OCI-LY1 (cell line): ENCODE measurements around the gene LYPLA2.

Source experiments
- H2AFZ ChIP-seq: fragments of 200-600 bp; sonication (generic), shearing (Covaris generic); 2 replicates; pipeline ENCODE4 v1.6.0; 2014; ENCODE audit warnings: antibody characterized with exemption, mild to moderate bottlenecking, low read length
- H3F3A ChIP-seq: fragments of 200-600 bp; sonication (generic), shearing (Covaris generic); 2 replicates; pipeline ENCODE4 v1.6.0; 2014; ENCODE audit warnings: mild to moderate bottlenecking, antibody characterized with exemption, low read length, moderate library complexity; ENCODE audit not compliant: insufficient read depth
- H3K27ac ChIP-seq: fragments of 200-600 bp; sonication (generic); 2 replicates; pipeline ENCODE4 v1.5.1; 2014; ENCODE audit warnings: low read length, mixed run types, mild to moderate bottlenecking, low read depth; ENCODE audit not compliant: poor library complexity, severe bottlenecking
- H3K27me3 ChIP-seq: fragments of 200-600 bp; sonication (generic); 2 replicates; pipeline ENCODE4 v1.6.0; 2014; ENCODE audit warnings: antibody characterized with exemption, mild to moderate bottlenecking, low read length, moderate library complexity; ENCODE audit not compliant: insufficient read depth
- H3K36me3 ChIP-seq: fragments of 200-600 bp; sonication (generic); 2 replicates; pipeline ENCODE4 v1.6.1; 2014; ENCODE audit warnings: mild to moderate bottlenecking, antibody characterized with exemption, low read length, moderate library complexity, mixed read lengths; ENCODE audit not compliant: insufficient read depth
- H3K4me1 ChIP-seq: fragments of 200-600 bp; sonication (generic); 2 replicates; pipeline ENCODE4 v1.5.1; 2014; ENCODE audit warnings: mild to moderate bottlenecking, low read length, moderate library complexity; ENCODE audit not compliant: insufficient read depth, severe bottlenecking
- H3K4me2 ChIP-seq: fragments of 200-600 bp; sonication (generic), shearing (Covaris generic); 2 replicates; pipeline ENCODE4 v1.6.1; 2014; ENCODE audit warnings: low read length
- H3K4me3 ChIP-seq: fragments of 200-600 bp; sonication (generic); 2 replicates; pipeline ENCODE4 v1.5.1; 2014; ENCODE audit warnings: low read length, low read depth, mild to moderate bottlenecking, mixed read lengths; ENCODE audit not compliant: poor library complexity, severe bottlenecking
- H3K79me2 ChIP-seq: fragments of 200-600 bp; shearing (Covaris generic); 2 replicates; pipeline ENCODE4 v1.6.1; 2016; ENCODE audit warnings: mixed run types, low read length, mixed read lengths; ENCODE audit not compliant: insufficient read depth
- H3K9ac ChIP-seq: fragments of 200-600 bp; sonication (generic), shearing (Covaris generic); 2 replicates; pipeline ENCODE4 v1.6.1; 2014; ENCODE audit warnings: mild to moderate bottlenecking, low read length, mixed read lengths
- H3K9me2 ChIP-seq: fragments of 200-600 bp; sonication (generic), shearing (Covaris generic); 2 replicates; pipeline ENCODE4 v1.6.1; 2014; ENCODE audit warnings: low read depth, mild to moderate bottlenecking, low read length, mixed read lengths
- H3K9me3 ChIP-seq: fragments of 200-600 bp; shearing (Covaris generic); 2 replicates; pipeline ENCODE4 v1.6.1; 2014; ENCODE audit warnings: low read length, mixed read lengths
- H4K20me1 ChIP-seq: fragments of 200-600 bp; sonication (generic), shearing (Covaris generic); 2 replicates; pipeline ENCODE4 v1.6.0; 2016; ENCODE audit warnings: mild to moderate bottlenecking, low read length; ENCODE audit not compliant: insufficient read depth
- EZH2 ChIP-seq: fragments of 200-600 bp; sonication (generic), shearing (Covaris generic); IDR thresholded peaks from 2 replicates; pipeline ENCODE4 v1.8.0; 2017; ENCODE audit warnings: borderline replicate concordance, mixed run types, mild to moderate bottlenecking, antibody characterized with exemption, low read length, moderate library complexity, mixed read lengths
- TF ChIP-seq, protein P1 (sequence below): fragments of 200-600 bp; sonication (generic), shearing (Covaris generic); IDR thresholded peaks from 2 replicates; pipeline ENCODE4 v1.5.1; 2017; ENCODE audit warnings: mild to moderate bottlenecking, antibody characterized with exemption, low read length, moderate library complexity, mixed read lengths

Gene LYPLA2

GRCh38 chr1:23799255-23799569, 8.3 kb downstream of the LYPLA2 start:
- peak overlapping the region; percentile 93; the same call in 1 of the 2 replicates for H3K9ac ChIP-seq
- H3K9me3 ChIP-seq: no peaks in the 10 kb centered on the region
- peaks cover 20% of the 10 kb centered on the region; the same call in 1 of the 2 replicates for H3K36me3 ChIP-seq
- peak overlapping the region; percentile 18 for H3K27ac ChIP-seq
- peak overlapping the region; percentile 93 for H3K4me2 ChIP-seq
- H3F3A ChIP-seq: no peaks in the 10 kb centered on the region
- no peak for TF ChIP-seq EZH2
- TF ChIP-seq, protein P1, sequence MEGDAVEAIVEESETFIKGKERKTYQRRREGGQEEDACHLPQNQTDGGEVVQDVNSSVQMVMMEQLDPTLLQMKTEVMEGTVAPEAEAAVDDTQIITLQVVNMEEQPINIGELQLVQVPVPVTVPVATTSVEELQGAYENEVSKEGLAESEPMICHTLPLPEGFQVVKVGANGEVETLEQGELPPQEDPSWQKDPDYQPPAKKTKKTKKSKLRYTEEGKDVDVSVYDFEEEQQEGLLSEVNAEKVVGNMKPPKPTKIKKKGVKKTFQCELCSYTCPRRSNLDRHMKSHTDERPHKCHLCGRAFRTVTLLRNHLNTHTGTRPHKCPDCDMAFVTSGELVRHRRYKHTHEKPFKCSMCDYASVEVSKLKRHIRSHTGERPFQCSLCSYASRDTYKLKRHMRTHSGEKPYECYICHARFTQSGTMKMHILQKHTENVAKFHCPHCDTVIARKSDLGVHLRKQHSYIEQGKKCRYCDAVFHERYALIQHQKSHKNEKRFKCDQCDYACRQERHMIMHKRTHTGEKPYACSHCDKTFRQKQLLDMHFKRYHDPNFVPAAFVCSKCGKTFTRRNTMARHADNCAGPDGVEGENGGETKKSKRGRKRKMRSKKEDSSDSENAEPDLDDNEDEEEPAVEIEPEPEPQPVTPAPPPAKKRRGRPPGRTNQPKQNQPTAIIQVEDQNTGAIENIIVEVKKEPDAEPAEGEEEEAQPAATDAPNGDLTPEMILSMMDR: no peak
- no peak overlapping the region for H2AFZ ChIP-seq
- no peaks in the 10 kb centered on the region for H3K79me2 ChIP-seq
- peaks cover 21% of the 10 kb centered on the region for H3K4me1 ChIP-seq
- H3K27me3 ChIP-seq: no peaks in the 10 kb centered on the region
- no peaks in the 10 kb centered on the region for H4K20me1 ChIP-seq
- H3K4me3 ChIP-seq: peak overlapping the region; percentile 86
- no peaks in the 10 kb centered on the region for H3K9me2 ChIP-seq

GRCh38 chr1:23799570-23800399, 8.8 kb downstream of the LYPLA2 start:
- TF ChIP-seq EZH2: no peak
- TF ChIP-seq, protein P1: no peak
- Histone ChIP-seq H3K4me3 (peak overlapping the region; percentile 86), H3K9ac (peak overlapping the region; percentile 93), H3K9me3 (no peaks in the 10 kb centered on the region), H4K20me1 (no peaks in the 10 kb centered on the region), H3K4me2 (peak overlapping the region; percentile 93), H2AFZ (no peak overlapping the region), H3F3A (no peaks in the 10 kb centered on the region), H3K27me3 (no peaks in the 10 kb centered on the region), H3K4me1 (peaks cover 21% of the 10 kb centered on the region), H3K79me2 (no peaks in the 10 kb centered on the region), H3K9me2 (no peaks in the 10 kb centered on the region), H3K36me3 (peaks cover 20% of the 10 kb centered on the region; the same call in 1 of the 2 replicates), H3K27ac (peak overlapping the region; percentile 18)

- H3K27ac ChIP-seq: no peak within 1 kb of the TSS
- TF ChIP-seq, protein P1: no peak
- TF ChIP-seq EZH2: no peak
- H3K36me3 ChIP-seq: peaks cover 17% of the 10 kb centered on the region; the same call in 1 of the 2 replicates
- no peaks in the 10 kb centered on the region for H3F3A ChIP-seq
- no peaks in the 10 kb centered on the region for H3K9me2 ChIP-seq
- H3K79me2 ChIP-seq: no peaks in the 10 kb centered on the region
- no peaks in the 10 kb centered on the region for H4K20me1 ChIP-seq
- no peaks in the 10 kb centered on the region for H3K27me3 ChIP-seq
- H2AFZ ChIP-seq: no peak within 1 kb of the TSS
- peak within 1 kb of the TSS; percentile 93 for H3K9ac ChIP-seq
- peak within 1 kb of the TSS; percentile 93 for H3K4me2 ChIP-seq
- peaks cover 21% of the 10 kb centered on the region for H3K4me1 ChIP-seq
- H3K9me3 ChIP-seq: no peaks in the 10 kb centered on the region
- peak within 1 kb of the TSS; percentile 86 for H3K4me3 ChIP-seq
Measured at GRCh38 chr1:23800400-23801337, 9.7 kb downstream of the LYPLA2 start, which contains the start of gene GALE. TSS of gene GALE (minus strand) at chr1:23800754. CDS start at chr1:23799007, 1,747 bp downstream.
